ENCODE data around the gene SLC16A12. TPM values are rescaled to one million over a fixed set of nuclear protein-coding genes. Genes with fewer than 3 reads are reported as not detected.

Gene SLC16A12
- total and polyA plus RNA-seq, 2 of the 4 experiments (the other 2 are of a cell fraction), result 1.4 to 1.6 TPM

DNA sequence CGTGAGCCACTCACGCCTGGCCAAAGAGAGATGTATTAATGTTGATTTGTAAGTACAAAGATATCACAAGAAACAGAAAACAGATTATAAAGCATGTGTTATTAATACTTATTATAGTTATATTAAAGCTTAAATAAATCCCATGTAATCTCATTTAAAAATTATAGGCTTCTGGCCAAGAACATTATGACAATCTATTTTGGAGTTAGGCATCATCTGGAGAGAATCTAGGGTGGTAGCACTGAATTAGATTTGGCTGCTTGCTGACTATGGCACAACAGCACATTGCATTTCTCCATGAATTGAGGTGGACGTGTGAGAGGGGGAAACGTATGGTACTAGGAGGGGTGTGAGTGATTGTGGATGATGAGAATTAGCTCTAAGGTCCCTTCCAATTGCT lies 16.8 kb upstream of the SLC16A12 start:
- no peak overlapping the region for H3K9ac ChIP-seq (ENCODE audit: low read depth, low read length)
- no peaks in the 10 kb centered on the region for H3K27me3 ChIP-seq (ENCODE audit: control insufficient read depth, insufficient read depth, low read length)
- in situ Hi-C loops (cut with MboI; ENCODE audit: low sequenced_read_pairs) (no loop called here), intact Hi-C loops (cut with micrococcal nuclease) (loop anchor here (5.0 kb wide), 1 partner anchor 35 kb away; no protein-coding TSS in a partner anchor), dilution Hi-C loops (cut with HindIII; ENCODE audit: low sequenced_read_pairs, unreplicated experiment) (no loop called here)
- TF ChIP-seq RCOR1 (IDR thresholded peaks at IDR 0.05; ENCODE audit: insufficient replicate concordance, low read length) (no peak), POLR2A (IDR thresholded peaks at IDR 0.05; ENCODE audit: low read depth, low read length) (no peak), USF2 (IDR thresholded peaks at IDR 0.05; ENCODE audit: low read depth, low read length) (no peak), ELK1 (IDR thresholded peaks at IDR 0.05; ENCODE audit: borderline replicate concordance, low read depth, low read length) (no peak), MXI1 (IDR thresholded peaks at IDR 0.05; ENCODE audit: borderline replicate concordance, low read depth, low read length) (no peak)
- H2BK15ac ChIP-seq (ENCODE audit: low read depth, low read length), result peak overlapping the region; percentile 100
- no peaks in the 10 kb centered on the region for H4K20me1 ChIP-seq (ENCODE audit: insufficient read depth, low read length)
- no peak overlapping the region for H3K4me2 ChIP-seq (ENCODE audit: low read depth, low read length)
- no peaks in the 10 kb centered on the region for H3K36me3 ChIP-seq (ENCODE audit: control insufficient read depth, insufficient read depth, low read length)
- peak overlapping the region; percentile 67; the same call in 1 of the 2 replicates for H2BK120ac ChIP-seq (ENCODE audit: low read depth, low read length)
- peak overlapping the region; percentile 27; the same call in 1 of the 2 replicates for H3K14ac ChIP-seq (replicated peaks; ENCODE audit: low read depth, low read length)
- POLR2A ChIA-PET (ENCODE audit: unreplicated experiment), result no interaction called here
- peak overlapping the region; percentile 16; the same call in 1 of the 2 replicates for H4K5ac ChIP-seq (ENCODE audit: low read depth, low read length)
- H3K9me3 ChIP-seq (ENCODE audit: control insufficient read depth, insufficient read depth, low read length), result no peaks in the 10 kb centered on the region
- H3K18ac ChIP-seq (ENCODE audit: low read depth, low read length), result peak overlapping the region; percentile 70; the same call in 1 of the 2 replicates
- peaks cover 4% of the 10 kb centered on the region; the same call in 1 of the 2 replicates for H3K4me1 ChIP-seq (ENCODE audit: control insufficient read depth, insufficient read depth, low read length)
- no peak overlapping the region for H3K23ac ChIP-seq (ENCODE audit: low read depth, low read length)
- no peak overlapping the region for H2AFZ ChIP-seq (replicated peaks; ENCODE audit: low read length, poor library complexity)
- no TSS peak for BruUV-seq (replicated peaks)
- peak overlapping the region; percentile 20 for H2BK5ac ChIP-seq (ENCODE audit: low read depth, low read length, poor library complexity, severe bottlenecking)
- H3K56ac ChIP-seq (ENCODE audit: extremely low read depth, insufficient read depth, low read length), result no peak overlapping the region
- H4K91ac ChIP-seq (ENCODE audit: insufficient read depth, low read depth, low read length), result no peak overlapping the region
- no CpG with 5 or more reads among the region's 4 CpGs for WGBS, 2 experiments (ENCODE audit: extremely low coverage in 2 of 2, insufficient read length in 1 of 2)
- peaks cover 5% of the 10 kb centered on the region for H3K9me1 ChIP-seq (ENCODE audit: insufficient read depth, low read length)
- no peaks in the 10 kb centered on the region for H3K79me1 ChIP-seq (ENCODE audit: low read depth in 1 of 2, low read length in 2 of 2)
- DNase-seq (no peak), ATAC-seq (ENCODE audit: low read depth) (no peak)
- peak overlapping the region; percentile 76 for H2BK20ac ChIP-seq (ENCODE audit: low read depth, low read length)
- no peak overlapping the region for H4K8ac ChIP-seq (ENCODE audit: low read depth in 2 of 2, low read length in 2 of 2)
- peak overlapping the region; percentile 74 for H3K4ac ChIP-seq (ENCODE audit: low read depth, low read length)
- no peak overlapping the region for H2AK9ac ChIP-seq (replicated peaks; ENCODE audit: low read depth, low read length, poor library complexity)
- peak overlapping the region; percentile 94; the same call in 1 of the 2 replicates for H2AK5ac ChIP-seq (ENCODE audit: low read depth, low read length)
- H3K4me3 ChIP-seq (ENCODE audit: insufficient read depth, low read depth, low read length), result no peak overlapping the region
- H3K27ac ChIP-seq (ENCODE audit: insufficient read depth, low read length), result no peak overlapping the region
- CTCF ChIA-PET, result interaction anchor here (1.0 kb wide), 1 partner anchor 10 kb away, joined by 3 read pairs; no protein-coding TSS in a partner anchor

Measured in IMR-90 (cell line).